GM18858 (cell line): ENCODE results near the gene AHCYL2.
"Not testable (repeated sequence)": the region's sequence is repeated elsewhere in the genome, so short reads cannot be mapped to it uniquely, and the experiment has no call there.

Experiments
- ATAC-seq: cut with Tn5 transposase; IDR thresholded peaks from one replicate; pipeline ENCODE4 v1.9.1; 2021; ENCODE audit not compliant: unreplicated experiment

Gene AHCYL2

DNA sequence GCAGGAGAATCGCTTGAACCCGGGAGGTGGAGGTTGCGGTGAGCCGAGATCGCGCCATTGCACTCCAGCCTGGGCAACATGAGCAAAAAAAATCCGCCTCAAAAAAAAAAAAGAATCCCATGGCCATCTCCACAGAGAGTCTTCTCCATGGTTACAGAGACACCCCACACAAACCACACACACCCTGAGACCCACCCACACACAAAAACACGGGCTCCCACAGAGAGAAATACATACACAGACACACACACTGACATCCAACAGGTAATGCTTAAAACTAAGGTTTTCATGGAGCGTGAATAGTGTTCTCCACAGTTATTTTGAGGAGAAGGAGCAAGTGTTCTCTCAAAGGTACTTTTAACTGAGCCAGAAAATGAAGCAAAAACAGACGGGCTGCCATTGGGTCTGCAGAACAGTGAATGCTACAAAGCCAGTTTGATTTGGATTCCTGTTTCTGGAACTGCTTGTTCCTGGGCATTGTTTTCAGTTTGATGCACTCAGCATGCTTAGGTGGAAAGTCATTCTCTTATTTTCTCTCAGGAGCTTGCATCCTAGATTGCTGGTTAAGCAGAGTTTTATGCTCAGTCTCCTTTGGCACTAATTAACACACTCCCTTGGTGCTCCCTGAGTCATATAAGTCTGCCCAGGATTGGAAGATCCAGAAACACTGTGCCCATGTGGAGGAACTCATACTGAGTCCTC, 15.4 kb downstream of the AHCYL2 start:
- ATAC-seq: no peak

GRCh38 chr7:129244220-129244619, 19.4 kb downstream of the AHCYL2 start:
- no peak for ATAC-seq

- no peak for ATAC-seq
These were observed 20.7 kb downstream of the AHCYL2 start for GRCh38 chr7:129245533-129245932.

DNA sequence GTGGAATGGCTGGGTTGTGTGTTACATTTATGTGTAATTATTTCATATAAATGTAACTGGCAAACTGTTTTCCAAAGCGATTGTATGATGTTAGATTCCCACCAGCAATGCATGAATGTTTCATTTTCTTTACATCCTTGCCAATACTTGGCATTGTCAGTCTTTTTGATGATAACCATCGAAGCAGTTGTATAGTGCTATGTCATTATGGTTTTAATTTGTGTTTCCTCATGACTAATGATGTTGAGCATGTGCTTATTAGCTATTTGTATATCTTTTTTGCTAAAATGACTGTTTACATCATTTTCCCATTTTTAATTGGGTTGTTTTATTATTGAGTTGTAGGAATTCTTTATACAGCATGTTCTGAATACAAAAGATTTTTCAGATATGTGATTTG, 22.3 kb downstream of the AHCYL2 start:
- no peak for ATAC-seq

- no peak for ATAC-seq
These were observed 27.3 kb downstream of the AHCYL2 start for GRCh38 chr7:129252128-129252527.

DNA sequence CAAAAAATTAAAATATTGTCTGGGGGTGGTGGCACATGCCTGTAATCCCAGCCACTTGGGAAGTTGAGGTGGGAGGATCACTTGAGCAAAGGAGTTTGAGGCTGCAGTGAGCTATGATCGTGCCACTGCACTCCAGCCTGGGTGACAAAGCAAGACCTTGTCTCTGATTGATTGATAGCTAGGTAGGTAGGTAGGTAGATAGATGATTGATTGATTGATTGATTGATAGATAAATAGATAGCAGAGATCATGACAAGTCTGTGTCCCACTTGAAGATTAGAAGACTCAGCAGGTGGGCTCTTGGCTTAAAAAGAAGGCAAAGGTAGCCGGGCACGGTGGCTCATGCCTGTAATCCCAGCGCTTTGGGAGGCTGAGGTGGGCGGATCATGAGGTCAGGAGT, 27.8 kb downstream of the AHCYL2 start:
- not testable (repeated sequence) for ATAC-seq

DNA sequence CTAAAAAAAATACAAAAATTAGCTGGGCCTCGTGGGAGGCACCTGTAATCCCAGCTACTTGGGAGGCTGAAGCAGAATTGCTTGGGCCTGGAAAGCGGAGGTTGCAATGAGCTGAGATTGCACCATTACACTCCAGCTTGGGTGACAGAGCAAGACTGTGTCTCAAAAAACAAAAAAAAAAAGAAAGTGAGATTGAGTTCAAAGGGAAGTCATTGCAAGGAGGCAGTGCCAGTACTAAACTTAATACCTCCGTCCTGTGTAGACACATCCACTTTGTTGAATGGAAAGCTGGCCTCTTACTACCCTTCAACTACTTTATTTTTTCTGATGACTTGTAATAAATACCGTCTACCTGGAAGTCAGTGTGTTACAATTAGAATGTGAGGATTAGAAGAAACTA, 31.0 kb downstream of the AHCYL2 start:
- ATAC-seq: no peak

DNA sequence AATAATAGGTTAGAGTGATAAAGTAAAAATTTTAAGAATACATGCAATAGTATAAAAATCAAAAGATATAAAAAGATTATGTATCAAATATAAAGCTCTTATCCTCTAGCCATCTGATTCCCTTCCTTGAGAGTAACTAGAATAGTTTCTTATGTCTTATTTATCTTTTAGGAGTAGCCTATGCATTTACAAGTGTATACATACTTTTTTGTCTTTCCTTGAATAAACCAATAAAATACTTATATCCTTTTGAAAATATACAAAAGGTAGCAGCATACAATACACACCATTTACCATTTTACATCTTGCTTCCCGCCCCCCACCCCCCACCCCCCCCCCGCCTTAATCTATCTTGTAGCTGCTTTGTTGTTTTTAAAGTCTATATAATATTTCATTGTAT, 31.4 kb downstream of the AHCYL2 start:
- ATAC-seq: no peak

DNA sequence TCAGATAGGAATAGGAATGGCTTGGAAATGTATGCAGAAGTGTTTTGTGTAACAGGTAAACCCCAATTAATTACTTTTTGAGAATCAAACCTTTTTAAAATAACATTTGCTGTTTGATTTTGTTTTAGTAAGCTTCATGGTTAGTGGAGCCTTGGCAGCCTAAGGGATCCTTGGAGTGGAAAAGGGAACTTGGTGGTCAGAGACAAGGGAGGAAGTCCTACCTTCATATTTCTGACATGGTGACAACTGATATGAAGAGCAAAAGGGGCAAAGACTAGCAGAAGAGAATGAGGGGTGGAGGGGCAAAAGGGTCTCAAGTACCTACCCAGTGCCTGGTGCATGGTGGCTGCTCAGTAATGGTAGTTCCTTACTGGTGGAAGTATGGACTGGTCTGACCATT, 32.3 kb downstream of the AHCYL2 start:
- no peak for ATAC-seq

DNA sequence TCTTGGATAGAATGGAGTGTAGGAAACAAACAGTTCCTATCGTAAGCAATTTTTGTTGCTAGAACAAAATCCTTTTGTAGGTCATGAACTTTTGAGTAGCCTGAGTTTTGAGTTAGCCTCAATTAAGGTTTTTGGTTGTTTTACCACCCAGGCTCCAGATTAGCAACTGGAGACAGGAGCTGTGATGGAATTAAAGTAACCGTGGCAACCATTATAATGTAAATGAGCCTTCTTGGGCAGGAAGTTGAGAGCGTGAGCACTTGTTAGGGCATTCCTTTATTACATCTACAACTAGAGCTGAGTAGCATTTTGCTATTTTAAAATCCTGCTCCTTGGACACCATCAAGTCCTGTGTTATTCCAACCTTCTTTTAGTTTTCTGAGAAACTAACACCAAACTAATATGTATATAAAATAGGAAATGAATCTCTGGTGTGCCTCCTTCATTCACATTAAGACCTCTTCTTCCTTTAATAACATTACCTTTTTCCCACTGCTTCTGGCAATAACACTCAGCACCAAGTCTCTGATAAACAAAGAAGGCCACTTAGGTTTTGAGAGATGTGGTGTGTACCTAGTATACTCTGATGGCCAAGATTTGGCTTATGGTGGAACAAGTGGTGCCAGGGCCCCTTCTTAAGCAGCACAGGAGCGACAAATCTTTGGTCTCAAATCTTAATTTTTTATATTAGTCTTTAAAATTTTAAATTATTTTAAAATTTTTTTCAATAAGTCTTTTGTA, 34.0 kb downstream of the AHCYL2 start:
- ATAC-seq: no peak

GRCh38 chr7:129262324-129262723, 37.5 kb downstream of the AHCYL2 start:
- no peak for ATAC-seq

DNA sequence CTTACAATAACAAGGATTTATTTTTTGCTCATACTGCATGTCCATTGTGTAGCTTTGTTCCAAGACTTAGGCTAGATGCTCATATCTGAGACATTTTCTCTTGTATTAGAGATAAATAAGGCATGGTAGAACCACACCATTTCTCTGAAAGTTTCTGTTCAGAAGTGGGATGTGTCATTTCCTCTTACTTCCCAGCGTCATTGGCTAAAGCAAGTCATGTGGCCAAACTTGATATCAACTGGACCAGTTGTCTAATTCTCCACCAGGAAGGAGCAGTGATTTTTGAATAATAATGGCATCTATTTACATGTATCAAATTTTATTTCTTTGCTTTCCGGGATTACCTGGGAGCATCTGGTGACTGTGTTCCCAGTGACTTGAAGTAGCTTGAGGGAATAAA, 38.3 kb downstream of the AHCYL2 start:
- ATAC-seq: no peak

- no peak for ATAC-seq
These were observed 39.7 kb downstream of the AHCYL2 start for GRCh38 chr7:129264534-129264933.

DNA sequence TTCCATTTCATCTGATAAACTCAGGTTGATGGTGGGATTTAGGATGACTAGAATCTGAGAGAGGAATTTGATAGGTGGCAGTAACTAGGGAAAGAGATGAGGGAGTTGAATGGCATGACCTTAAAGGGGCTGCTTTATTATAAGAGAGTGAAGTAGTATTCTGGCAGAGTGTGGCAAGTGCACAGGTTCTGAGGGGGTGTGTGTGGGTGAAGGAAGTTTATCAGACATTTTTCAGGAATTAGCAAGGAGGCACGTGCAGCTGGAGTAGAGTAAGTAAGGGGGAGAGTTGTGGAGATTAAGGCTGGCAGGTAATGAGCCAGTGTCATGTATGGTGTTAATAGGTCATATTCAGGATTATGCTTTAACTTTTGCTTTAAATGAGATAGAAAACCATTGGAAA, 40.5 kb downstream of the AHCYL2 start:
- no peak for ATAC-seq

DNA sequence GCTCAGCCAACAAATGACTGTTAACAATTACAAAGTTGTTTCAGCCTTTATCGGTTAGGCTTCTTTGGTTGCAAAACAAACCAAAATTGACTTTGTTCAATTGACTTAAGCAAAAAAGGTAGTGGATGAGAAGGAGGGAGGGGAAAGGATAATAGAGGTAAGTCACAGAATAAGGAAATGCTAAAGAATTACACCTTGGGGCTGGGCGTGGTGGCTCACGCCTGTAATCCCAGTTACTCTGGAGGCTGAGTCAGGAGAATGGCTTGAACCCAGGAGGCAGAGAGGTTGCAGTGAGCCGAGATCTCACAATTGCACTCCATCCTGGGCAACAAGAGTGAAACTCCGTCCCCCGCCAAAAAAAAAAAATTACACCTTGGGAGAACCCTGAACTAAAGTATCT, 41.4 kb downstream of the AHCYL2 start:
- ATAC-seq: no peak

DNA sequence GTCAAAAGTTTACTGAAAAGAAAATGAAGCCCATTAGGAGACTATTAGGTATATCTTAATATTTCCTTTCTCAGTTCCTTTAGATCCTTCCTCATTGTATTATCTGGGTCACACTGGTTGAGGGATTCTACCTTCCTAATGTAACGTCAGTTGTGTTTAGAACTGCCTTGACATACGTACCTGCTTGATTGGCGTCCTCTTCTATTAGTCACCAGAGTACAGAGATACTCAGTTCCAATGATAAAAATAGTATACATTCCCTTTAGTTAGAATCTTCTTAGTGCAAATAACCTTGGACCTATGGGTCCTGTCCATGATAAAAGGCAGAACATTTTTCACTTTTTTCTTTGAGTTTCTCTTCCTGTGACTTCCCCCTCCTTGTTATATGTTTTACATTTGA, 45.2 kb downstream of the AHCYL2 start:
- ATAC-seq: no peak

GRCh38 chr7:129271500-129272355, 46.9 kb downstream of the AHCYL2 start:
- peak; percentile 44 for ATAC-seq

- no peak for ATAC-seq
These were observed 49.1 kb downstream of the AHCYL2 start for GRCh38 chr7:129273936-129274335.

- ATAC-seq: no peak
These were observed 52.8 kb downstream of the AHCYL2 start for GRCh38 chr7:129277629-129278028.

DNA sequence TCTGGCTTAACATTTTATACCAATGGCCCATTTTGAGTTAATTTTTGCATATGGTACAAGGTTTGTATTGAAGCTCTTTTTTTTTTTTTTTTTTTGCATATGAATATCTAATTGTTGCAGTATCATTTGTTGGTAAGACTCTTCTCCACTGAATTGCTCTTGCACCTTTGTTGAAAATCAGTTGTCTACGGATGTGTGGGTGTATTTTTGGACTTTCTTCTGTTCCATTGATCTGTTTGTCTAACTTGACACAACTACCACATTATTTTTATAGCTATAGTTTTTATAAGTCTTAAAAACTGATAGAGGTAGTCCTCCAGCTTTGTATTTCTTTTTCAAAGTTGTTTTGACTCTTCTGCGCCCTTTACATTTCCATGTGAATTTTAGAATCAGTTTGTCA, 53.9 kb downstream of the AHCYL2 start:
- no peak for ATAC-seq

- no peak for ATAC-seq
These were observed 54.9 kb downstream of the AHCYL2 start for GRCh38 chr7:129279757-129280156.

- no peak for ATAC-seq
These were observed 56.3 kb downstream of the AHCYL2 start for GRCh38 chr7:129281163-129281562.
